ENCODE results near the gene C5orf15. TPM values are rescaled to one million over a fixed set of nuclear protein-coding genes. Genes with fewer than 3 reads are reported as not detected.

C5orf15 gene
- 69.8 and 84.6 TPM in 2 replicates for total RNA-seq

DNA sequence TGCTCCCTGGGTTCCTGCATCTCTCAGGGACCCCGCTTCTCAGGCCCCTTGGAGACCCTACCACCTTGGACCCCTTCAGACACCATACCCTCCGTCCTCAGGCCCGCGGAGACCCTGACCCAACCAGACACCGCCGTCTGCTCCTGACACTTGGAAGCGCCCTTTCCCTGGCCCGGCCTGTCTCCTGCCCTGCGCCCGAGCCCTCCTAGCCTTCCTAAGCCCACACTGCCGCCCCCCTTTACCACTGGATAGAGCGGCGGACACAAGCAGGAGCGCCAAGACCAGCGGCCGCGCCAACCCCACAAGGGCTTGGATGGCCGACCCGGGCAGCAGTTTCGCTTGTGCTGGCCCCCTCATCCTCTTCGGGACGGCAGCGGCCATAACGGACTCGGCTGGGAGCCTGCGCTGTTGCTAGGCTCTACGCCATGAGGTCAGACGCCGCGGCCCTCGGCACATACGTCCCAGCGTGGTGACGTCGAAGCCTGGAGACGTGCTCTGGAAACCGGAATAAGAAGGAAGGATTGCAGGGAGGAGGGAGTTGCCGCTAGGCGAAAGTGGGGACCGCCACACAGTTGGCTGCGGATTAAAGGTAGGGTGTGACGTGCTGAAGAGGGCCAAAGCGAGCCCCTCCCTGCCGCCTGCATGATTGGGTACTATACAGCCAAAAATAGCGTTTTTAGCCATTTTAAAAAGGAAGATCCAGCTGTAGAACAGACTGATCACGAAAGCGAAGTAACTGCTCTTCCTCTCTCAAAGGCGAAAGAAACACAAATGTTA, at the start of gene C5orf15:
Gene C5orf15 (minus strand): TSS at position 422 of the 777 bp plus-strand sequence. CDS start 41 bp downstream, at position 381.

DNA sequence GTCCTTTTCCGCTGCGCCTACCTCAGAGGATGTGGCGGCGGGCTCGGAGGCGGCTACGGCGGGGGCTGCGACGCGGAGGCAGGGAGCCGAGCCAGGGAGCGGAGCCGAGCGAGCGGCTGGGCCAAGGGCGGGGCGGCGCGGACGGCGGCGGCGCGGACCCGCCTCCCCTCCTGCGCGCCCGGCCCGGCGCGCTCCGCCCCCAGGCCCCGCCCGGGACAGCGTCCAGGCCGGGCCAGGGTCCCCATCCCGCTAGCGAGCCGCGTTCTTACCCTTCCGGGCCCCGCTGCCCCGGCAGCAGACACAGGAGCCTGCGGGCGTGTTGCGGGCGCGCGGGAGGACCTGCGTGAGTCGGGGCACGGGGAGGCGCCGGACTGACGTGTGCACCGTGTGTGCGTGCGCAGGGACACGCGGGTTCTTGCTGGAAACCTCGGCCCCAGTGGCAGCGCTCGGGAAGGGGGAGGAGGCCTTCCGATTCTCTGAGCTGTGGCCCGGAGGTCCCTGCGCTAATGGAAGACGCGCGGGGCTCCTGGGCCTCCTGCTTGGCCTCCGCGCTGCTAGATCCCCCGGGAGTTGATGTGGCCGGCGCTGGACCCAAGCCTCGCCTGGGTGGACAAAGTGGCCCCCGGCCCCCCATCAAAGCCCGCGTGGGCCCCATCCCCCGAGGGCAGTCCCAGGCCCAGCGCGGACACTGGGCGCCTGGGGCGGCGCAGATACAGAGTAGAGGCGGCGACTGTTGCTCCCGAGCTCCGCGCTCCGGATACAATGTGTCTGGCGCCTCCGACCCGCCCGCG, 36.4 kb upstream of the C5orf15 start, which contains the start of gene VDAC1:
Gene VDAC1 (minus strand): TSS at position 350 of the 791 bp plus-strand sequence. CDS start 11,963 bp downstream, outside the sequence.

Other genes starting within 250 kb of the C5orf15 start
- 208 and 287 TPM in 2 replicates for gene VDAC1, start 36.4 kb upstream of the C5orf15 start, total RNA-seq
- gene TCF7, start 146.1 kb upstream of the C5orf15 start, total RNA-seq: 0.32 and 3.2 TPM in 2 replicates
- gene SKP1, start 208.3 kb upstream of the C5orf15 start, total RNA-seq: 225 and 277 TPM in 2 replicates